GM23248 (cell line): ENCODE data around the gene ARSA.

ENCODE experiments used
- EZH2 ChIP-seq: fragments of 200-600 bp; sonication (generic); IDR thresholded peaks from 2 replicates; pipeline ENCODE4 v1.6.1; 2018; ENCODE audit warnings: antibody characterized with exemption, mild to moderate bottlenecking; ENCODE audit not compliant: insufficient read depth, poor library complexity, severe bottlenecking
- EZH2phosphoT487 ChIP-seq: fragments of 200-600 bp; sonication (generic); IDR thresholded peaks from 2 replicates; pipeline ENCODE4 v1.6.1; 2018; ENCODE audit warnings: antibody characterized with exemption, moderate library complexity, mild to moderate bottlenecking, low read depth; ENCODE audit not compliant: insufficient read depth

- no peak for TF ChIP-seq EZH2
- TF ChIP-seq EZH2phosphoT487 = no peak
These were observed 16.5 kb downstream of the ARSA start for GRCh38 chr22:50611341-50612060.
